Activated CD8-positive, alpha-beta memory T cell treated with anti-CD3 and anti-CD28 coated beads for 36 hours (primary cell): ENCODE measurements around the gene ITPR1. TPM values are rescaled to one million over a fixed set of nuclear protein-coding genes. Genes with fewer than 3 reads are reported as not detected.

Experiments used
- CTCF ChIA-PET: fragments of 350-600 bp; sonication (Branson Sonifier 250); formaldehyde crosslinking; loops from one replicate; lab custom pipeline; 2021; ENCODE audit warnings: antibody characterized with exemption; lab: Charles Lee
- POLR2A ChIA-PET: fragments of 350-600 bp; sonication (Branson Sonifier 250); formaldehyde crosslinking; loops from one replicate; lab custom pipeline; 2021; ENCODE audit warnings: antibody characterized with exemption; lab: Charles Lee
- total RNA-seq, 2 experiments: library from RNA; stranded (reverse); gene quantifications; one replicate each; pipeline ENCODE4 v1.2.3, GENCODE V29; 2021

ITPR1 gene
- total RNA-seq, 2 experiments from 2014 or later = 83.2 to 85.1 TPM

DNA sequence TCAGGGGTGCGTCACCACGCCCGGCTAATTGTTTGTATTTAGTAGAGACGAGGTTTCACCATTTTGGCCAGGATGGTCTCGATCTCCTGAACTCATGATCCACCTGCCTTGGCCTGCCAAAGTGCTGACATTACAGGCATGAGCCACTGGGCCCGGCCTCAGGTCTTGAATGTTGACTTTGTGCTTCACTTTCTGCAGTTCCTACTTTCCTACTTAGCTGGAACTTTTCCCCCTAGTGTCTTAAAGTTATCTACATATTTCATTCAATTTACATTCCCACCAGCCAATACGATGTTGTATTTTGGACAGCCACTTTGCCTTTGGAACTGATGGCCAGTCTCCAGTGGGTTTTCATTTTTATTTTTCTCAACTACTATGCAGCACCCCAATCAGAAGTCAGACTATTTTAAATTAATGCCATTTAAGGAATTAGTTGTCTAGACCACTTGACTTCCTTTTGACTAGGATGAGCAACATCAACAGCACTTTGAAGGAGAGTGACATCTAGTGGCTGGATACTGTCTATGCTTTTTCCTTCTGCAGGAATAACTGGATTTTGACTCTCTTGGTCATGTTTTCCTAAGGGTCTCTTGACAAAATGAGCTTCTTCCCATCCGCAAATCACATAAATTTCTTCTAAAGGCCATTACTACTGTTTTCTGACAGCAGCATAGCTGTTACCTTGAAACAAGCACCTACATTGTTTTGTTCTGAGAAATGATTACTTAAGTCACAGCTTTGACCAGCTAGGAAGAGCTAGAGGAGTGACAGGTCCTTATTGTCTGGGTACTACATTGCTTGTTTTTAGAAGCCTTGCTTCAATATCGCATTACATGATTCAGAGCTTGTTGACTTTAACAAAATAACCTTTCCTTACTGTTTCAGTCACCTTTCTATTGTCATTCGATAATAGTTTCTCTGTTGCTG lies 140.2 kb downstream of the ITPR1 start:
- POLR2A ChIA-PET = interaction anchor here (1.0 kb wide), 1 partner anchor 12 kb away, joined by 3 read pairs; no protein-coding TSS in a partner anchor
- CTCF ChIA-PET = interaction anchor here (0.6 to 2.0 kb wide), 12 partner anchors 9 to 282 kb away, joined by 3 to 16 read pairs (median 4); no protein-coding TSS in a partner anchor

DNA sequence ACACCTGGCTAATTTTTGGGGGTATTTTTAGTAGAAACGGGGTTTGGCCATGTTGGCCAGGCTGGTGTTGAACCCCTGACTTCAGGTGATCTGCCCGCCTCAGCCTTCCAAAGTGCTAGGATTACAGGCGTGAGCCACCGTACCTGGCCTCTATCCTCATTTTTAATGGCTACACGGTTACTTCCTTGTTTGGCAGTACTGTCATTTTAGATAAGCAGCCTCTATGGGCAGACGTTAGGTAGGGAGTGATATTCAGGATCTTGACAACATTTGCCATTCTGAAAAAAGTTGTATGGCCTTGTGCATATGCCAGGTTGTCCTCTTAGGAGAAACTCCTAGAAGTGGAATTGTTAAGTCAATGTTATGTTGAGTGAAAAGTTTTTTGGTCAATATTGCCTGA lies 141.7 kb downstream of the ITPR1 start:
- POLR2A ChIA-PET = no interaction called here
- CTCF ChIA-PET = no interaction called here

DNA sequence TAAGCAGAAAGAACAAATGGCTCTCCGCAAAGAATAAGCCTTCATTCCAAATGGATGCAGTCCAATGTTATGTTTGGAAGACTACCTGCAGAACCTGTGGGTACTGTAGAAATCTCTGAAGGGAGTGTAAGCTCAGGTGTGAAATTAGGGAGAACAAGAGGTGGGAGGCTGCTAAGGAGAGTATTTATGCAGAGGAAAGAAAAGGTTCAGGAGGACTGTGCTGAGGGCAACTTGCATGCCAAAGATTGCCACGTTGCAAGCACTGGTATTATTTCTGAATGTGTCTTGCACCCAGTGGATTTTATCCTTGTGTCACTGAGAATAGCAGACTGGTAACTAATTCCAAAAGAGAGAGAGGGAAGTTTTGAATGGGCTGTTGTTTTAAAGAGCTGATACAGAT lies 144.1 kb downstream of the ITPR1 start:
- ChIA-PET CTCF (interaction anchor here (0.9 kb wide), 1 partner anchor 128 kb away, joined by 3 read pairs; no protein-coding TSS in a partner anchor), POLR2A (no interaction called here)

DNA sequence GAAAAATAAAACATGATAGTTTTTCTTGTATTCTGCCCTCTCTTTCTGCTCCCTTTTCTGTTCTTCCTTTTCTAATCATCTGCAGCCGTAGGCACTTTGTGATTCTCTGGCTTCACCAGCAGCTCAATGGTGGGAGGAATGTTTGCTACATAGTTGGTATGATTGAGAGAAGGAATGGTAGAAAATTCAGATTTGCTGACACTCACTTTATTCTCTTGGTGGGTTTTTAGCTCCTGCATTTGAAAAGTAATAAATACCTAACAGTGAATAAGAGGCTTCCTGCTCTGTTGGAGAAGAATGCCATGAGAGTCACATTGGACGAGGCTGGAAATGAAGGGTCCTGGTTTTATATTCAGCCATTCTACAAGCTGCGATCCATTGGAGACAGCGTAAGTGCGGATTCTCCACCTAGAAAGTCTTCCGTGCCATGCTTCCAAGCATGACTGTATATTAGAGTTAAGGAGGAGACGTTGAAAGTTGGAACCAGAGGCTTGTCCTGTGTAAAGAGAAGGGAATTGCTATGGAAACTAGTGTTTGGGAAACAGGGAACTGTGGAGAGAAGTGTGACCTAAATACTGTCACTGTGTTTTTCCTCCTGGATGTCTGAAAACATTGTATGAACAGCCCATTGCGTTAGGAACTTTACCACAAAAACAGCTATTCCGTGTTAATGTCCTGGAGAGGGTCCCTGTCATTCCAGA lies 148.9 kb downstream of the ITPR1 start:
- ChIA-PET CTCF (interaction anchor here (2.0 kb wide), 1 partner anchor 8 kb away, joined by 7 read pairs; no protein-coding TSS in a partner anchor), POLR2A (no interaction called here)

DNA sequence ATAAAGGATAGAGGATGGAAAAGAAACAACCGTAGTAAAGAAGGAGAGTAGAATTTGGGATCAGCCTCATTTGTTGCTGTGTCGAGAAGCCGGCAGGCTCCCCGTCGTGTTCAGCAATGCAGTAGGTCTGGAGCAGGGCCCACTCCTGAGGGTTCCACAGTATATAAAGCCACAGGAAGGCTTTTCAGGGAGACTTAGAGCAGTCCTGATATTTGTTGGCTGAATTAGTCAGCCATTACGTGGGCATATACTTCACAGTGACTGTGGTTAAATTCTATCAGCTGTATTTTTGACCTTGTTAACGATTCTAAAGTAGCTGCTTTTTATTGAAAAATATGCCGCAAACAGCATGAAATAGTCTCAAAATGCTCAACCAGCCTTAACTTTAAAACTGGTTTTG lies 149.5 kb downstream of the ITPR1 start:
- CTCF ChIA-PET = interaction anchor here (2.0 kb wide), 1 partner anchor 9 kb away, joined by 7 read pairs; no protein-coding TSS in a partner anchor
- POLR2A ChIA-PET = no interaction called here

DNA sequence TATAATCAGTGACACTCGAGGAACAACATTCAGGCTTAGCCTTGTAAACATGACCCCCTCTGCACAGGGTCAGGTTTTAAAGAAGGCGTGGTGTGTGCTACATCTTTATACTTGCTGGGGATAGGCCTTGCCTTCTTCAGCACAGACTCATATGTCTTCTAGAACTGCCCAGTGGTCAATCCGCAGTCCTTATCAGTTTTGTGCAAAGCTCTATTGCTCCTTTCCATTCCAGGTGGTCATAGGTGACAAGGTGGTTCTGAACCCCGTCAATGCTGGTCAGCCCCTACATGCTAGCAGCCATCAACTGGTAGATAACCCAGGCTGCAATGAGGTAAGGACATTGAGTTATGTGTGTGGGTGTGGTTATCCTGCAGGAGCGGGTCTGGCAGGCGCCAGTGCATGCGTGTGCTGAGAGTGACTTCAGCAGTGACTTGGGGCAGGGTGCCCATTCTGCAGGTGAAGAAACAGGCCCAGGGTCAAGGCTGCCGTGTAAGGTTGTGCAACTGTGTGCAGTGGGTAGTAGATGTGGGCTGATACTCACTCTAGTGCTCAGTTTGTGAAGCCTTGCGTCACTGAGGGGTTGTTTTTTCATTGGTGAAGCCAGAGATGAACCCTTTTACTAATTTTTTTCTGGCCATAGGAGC lies 150.9 kb downstream of the ITPR1 start:
- ChIA-PET CTCF (no interaction called here), POLR2A (no interaction called here)

DNA sequence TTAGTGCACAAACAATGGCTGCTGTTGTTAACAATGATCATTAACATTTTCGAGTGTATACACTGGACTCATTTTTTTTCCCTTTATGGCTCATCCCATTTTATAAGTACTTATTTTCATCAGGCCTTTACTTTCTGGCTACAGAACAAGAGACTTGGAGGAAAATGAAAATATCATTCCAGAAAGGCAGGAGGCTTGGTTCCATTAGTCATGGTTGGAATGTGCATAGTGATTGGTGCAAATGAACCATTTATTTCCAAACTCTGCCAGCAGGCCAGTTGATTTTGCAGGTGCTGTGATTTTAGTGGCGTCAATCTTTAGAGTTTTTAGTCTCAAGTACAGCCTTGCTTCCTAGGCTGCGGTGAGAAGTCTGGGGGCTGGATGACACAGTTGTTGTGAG lies 151.8 kb downstream of the ITPR1 start:
- CTCF ChIA-PET = interaction anchor here (0.8 kb wide), 1 partner anchor 42 kb away, joined by 3 read pairs; no protein-coding TSS in a partner anchor
- POLR2A ChIA-PET = no interaction called here

DNA sequence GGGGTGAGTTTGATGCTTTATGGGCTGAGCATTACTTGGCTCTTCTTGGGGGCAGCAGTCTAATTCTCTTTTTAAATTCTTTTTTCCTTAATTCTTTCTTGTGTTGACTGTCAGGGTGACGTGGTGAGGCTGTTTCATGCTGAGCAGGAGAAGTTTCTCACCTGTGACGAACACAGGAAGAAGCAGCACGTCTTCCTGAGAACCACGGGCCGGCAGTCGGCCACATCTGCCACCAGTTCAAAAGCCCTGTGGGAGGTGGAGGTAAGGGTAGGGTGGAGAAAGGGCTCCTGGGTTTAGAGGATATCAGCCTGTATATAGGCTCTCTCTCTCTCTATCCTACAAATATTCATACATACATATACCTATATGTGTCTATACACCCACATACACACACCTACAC lies 152.3 kb downstream of the ITPR1 start:
- POLR2A ChIA-PET = no interaction called here
- CTCF ChIA-PET = interaction anchor here (0.8 kb wide), 1 partner anchor 41 kb away, joined by 3 read pairs; no protein-coding TSS in a partner anchor

DNA sequence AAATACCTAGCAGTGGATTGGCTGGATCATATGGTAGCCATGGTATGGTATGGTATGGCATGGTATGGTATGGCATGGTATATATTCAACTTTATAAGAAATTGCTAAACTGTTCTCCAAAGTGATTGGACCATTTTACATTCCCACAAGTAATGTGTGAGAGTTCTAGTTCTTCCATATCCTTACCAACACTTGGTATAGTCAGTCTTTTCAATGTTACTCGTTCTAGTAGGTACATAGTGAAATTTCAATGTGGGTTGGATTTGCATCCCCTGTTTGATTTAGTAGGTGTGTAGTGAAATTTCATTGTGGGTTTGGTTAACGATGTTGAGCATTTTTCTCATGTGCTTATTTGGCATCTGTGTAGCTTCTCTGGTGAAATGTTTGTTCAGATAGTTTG lies 154.3 kb downstream of the ITPR1 start:
- ChIA-PET POLR2A (no interaction called here), CTCF (no interaction called here)

DNA sequence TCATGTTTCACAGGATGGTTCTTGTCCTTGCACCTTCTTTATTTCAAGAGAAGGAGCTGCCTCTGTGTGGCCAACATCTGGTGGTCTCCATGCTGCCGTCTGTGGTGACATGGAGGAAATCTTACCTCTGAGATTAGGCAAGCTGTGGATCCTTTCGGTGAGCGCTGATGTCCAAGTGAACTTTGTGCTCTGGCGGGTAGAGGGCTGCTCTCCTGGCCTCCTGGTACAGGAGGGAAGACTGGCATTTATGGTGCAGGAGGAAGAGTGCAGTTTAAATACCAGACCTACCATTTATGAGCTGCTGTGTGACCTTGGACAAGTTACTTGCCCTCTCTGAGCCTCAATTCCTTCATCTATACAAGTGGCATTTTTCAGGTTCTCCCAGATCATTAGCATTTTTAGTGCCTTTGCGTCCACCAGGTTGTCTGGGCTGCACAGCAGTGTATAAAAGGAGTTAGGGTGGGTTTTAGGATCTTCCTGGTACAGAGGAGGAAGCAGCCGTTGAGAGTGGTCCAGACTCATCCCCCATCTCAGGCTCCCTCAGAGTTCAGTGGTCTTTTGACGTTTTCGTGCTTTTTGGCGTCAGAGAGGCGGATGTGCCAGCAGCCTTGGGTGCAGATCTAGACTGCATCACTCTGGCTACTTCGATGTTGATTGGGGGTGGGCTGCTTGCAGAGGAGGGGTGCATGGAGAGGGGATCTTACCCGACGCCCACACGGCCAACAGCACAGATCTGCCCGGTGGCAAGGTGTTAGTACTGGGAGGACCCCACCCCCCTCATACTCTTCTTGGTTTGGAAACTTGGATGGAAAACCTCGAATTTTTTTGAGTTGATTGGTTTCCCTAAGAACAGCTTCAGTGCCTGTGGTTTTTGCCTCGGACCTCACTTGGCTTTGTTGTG lies 162.2 kb downstream of the ITPR1 start:
- CTCF ChIA-PET = no interaction called here
- POLR2A ChIA-PET = no interaction called here

DNA sequence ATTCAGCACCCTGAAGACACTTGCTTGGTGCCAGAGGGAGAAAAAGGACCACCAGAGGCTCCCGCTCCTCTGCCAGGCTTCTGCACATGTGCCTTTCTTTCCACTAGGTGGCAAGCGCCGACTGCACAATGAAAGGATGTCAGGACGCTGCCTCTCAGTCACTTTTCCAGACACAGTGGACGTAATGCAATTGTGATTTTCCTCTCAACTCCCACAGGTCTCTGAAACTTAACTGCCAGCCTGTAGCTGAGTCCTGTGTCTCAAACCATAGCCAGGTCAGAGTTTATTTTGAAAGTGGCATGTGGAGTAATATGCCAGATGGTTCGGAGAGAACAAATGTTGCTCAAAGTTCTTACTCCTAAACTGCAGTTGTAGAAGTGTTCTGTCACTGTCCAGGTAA lies 162.9 kb downstream of the ITPR1 start:
- POLR2A ChIA-PET = no interaction called here
- CTCF ChIA-PET = no interaction called here

DNA sequence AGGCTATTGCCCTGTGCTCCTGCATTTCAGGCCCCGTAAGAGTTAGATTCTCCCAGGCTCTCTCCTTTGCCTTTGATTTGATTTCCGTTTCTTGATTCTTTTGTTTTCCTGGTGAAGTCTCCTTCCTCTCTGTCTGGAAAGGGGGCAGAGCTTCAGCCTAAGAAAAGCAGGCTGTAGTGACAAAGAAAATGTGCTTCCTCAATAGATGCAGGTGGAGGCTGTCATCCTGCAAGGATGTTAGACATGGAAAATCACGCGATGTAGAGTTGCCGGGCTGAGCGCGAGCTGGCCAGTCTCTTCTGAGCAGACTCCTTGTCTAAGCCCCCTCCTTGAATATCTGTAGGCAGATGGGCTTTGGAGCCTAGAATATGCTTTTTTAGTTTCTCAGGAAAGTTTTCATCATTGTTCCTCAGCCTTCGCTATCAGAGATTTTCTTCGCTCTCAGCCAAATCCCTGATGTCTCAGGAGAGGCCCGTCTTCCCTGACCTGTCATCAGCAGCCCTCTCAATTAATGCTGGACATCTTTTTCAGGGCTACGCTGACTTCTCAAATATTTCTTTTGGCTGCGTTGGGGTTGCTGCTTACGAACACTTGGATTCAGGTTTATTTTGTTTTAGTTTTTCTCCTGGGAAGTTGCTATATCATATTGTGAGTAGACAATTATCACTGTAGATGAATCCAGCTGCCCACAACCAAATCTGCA lies 163.6 kb downstream of the ITPR1 start:
- ChIA-PET POLR2A (interaction anchor here (0.7 kb wide), 1 partner anchor 315 kb away, joined by 4 read pairs; no protein-coding TSS in a partner anchor), CTCF (no interaction called here)

DNA sequence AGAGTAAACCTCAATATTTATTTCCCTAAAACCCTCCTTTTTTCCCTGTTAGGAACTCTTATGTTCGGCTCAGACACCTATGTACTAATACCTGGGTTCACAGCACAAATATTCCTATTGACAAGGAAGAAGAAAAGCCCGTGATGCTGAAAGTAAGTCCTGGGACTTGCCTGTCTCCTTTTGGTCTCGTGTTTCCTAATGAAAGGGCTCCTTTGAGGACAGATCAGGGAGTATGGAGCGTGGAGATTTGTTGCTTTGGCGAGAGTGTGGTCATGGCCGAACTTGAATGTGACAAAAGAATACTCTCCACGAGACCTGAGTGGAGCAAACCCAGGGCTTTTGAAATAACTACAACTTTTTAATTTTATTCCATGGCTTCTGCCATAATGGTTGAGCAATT lies 167.8 kb downstream of the ITPR1 start:
- CTCF ChIA-PET = no interaction called here
- POLR2A ChIA-PET = no interaction called here

DNA sequence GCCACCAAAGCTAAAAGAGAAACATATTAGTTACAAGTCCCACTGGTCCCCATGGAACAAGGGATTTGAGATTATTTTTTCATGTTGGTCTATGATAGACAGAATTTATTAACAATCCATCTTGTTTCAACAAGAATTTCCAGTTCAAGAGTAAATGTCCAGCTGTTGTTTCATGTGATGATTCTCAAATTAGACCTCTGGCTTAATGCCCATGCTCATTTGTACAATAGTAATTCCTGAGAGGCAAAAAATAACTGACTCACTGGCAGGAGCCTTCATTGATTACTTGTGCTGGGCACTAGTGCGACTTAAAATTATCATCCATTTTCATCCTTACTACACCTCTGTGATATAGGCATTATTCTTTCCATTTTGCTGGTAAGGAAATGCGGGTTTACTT lies 171.3 kb downstream of the ITPR1 start:
- CTCF ChIA-PET = no interaction called here
- POLR2A ChIA-PET = no interaction called here

DNA sequence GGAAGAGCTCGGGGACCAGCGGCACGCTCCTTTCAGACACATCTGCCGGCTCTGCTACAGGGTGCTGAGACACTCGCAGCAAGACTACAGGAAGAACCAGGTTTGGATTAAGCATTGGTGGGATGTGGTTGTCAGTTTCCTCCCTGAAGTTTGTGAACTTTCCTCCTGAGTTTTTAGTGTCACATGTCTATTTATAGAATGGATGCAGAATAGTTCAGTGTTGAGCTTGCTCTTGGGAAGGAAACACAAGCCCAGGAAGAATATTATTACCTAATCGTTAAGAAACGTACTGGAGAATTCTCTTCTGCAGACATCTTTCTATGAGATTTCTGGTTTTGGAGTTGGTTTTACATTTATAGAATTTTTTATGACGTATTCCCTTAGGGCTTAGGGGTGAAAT lies 172.0 kb downstream of the ITPR1 start:
- ChIA-PET CTCF (no interaction called here), POLR2A (no interaction called here)

DNA sequence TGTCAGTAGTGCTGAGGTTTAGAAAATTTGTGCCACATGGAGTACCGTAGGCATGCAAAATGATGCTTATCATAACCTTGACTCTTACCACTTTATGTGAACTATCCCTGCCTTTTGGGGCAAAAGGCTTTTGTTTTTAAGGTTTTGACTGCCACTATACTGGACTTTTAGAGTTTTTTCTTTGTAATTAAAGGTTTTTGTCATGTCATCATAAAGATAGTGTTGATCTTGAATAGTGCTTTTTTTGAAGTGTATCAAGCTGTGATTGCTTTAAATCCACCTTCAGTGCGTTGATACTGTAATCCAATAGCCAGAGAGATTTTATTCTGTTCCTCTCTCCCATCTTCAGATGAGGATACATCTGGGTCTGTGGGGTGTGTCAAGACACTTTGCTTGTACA lies 172.9 kb downstream of the ITPR1 start:
- POLR2A ChIA-PET = no interaction called here
- CTCF ChIA-PET = no interaction called here

DNA sequence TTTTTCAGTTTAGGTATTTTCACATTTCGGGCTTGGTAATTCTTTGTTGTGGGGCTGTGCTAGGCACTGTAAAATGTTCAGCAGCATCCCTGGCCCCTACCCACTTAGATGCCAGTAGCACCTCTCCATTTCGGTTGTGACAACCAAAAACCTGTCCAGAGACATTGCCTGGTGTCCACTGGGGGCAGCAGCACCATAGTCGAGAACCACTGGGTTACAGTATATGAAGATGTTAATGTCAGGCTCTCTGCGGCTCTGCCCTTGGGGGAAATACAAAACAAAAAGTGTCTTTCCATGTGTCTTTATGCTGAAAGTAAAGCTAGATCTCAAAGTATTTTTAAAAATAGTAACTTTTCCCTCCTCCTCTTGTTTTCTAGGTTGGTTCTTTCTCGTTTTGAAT lies 177.2 kb downstream of the ITPR1 start:
- POLR2A ChIA-PET = no interaction called here
- CTCF ChIA-PET = no interaction called here

DNA sequence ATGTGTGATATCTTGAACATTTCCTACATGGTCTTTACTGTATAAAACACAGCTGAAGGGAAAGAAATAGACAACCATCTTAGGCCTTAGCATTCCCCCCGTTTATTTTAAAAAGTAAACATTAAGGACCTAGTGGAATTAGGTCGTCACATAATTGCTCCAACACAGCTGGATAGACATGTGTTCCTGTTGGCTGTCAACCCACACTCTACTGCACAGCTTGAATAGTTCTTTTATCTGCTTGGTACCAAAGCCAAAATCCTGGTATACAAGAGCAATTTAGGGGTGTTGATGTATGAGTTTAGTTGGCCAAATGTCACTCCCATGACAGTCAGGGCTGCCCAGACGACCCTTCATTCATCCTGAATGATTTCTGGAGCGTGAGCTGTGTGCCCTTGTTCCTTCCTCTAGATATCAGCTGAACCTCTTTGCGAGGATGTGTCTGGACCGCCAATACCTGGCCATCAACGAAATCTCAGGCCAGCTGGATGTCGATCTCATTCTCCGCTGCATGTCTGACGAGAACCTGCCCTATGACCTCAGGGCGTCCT lies 179.7 kb downstream of the ITPR1 start:
- ChIA-PET POLR2A (no interaction called here), CTCF (no interaction called here)
